ENCODE data around the gene FAM193A.

DNA sequence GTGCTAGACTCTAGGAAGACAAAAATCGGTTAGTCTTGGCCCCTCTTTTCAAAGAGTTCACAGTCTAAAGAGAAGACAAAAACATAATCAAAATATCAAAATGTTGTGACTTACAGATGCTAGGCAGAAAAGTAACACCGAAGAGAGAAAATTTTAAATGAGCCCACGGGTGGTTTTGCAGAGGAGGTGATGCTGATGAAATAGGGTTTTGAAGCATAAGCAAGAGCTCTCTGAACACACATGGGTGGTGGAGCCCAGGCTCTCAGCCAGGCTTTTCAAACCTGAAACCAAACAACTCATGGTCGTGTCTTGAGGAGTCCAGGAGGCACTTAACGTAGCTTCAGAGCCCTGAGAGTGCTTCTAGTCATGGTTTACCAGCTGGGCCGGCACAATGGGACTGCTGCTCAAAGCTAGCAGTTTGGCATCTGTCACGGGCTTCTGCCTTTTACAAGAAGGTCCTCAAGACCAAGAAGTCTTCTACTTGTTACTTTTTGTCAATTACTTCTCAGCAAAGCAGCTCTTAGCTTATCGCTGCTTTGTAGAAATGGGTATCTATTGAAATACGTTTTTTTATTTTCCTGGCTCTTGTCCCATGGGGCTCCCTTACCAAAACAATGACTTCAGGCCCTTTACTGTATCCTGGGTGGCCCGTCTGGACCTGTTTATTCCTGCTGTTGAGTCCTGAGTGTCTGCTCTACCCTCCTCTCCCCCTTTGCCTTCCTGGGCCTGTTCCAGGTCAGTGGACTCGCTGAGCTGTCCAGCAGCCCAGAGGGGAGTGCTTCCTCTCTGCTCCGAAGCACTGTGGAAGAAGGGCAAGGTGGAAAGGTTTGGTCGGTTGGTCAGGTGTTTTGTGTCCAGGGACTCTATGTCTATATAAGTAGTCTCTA is 150.2 kb downstream of the FAM193A start:
- TF ChIP-seq, protein P1, sequence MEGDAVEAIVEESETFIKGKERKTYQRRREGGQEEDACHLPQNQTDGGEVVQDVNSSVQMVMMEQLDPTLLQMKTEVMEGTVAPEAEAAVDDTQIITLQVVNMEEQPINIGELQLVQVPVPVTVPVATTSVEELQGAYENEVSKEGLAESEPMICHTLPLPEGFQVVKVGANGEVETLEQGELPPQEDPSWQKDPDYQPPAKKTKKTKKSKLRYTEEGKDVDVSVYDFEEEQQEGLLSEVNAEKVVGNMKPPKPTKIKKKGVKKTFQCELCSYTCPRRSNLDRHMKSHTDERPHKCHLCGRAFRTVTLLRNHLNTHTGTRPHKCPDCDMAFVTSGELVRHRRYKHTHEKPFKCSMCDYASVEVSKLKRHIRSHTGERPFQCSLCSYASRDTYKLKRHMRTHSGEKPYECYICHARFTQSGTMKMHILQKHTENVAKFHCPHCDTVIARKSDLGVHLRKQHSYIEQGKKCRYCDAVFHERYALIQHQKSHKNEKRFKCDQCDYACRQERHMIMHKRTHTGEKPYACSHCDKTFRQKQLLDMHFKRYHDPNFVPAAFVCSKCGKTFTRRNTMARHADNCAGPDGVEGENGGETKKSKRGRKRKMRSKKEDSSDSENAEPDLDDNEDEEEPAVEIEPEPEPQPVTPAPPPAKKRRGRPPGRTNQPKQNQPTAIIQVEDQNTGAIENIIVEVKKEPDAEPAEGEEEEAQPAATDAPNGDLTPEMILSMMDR (IDR thresholded peaks at IDR 0.05), result no peak
- TF ChIP-seq EZH2 (IDR thresholded peaks at IDR 0.05; ENCODE audit: borderline replicate concordance, insufficient read depth, low read depth, low read length, poor library complexity, severe bottlenecking), result no peak

Measured in B cell (primary cell).